Measurements from ENCODE around the gene LAIR2.

Gene LAIR2, protein sequence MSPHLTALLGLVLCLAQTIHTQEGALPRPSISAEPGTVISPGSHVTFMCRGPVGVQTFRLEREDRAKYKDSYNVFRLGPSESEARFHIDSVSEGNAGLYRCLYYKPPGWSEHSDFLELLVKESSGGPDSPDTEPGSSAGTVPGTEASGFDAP

DNA sequence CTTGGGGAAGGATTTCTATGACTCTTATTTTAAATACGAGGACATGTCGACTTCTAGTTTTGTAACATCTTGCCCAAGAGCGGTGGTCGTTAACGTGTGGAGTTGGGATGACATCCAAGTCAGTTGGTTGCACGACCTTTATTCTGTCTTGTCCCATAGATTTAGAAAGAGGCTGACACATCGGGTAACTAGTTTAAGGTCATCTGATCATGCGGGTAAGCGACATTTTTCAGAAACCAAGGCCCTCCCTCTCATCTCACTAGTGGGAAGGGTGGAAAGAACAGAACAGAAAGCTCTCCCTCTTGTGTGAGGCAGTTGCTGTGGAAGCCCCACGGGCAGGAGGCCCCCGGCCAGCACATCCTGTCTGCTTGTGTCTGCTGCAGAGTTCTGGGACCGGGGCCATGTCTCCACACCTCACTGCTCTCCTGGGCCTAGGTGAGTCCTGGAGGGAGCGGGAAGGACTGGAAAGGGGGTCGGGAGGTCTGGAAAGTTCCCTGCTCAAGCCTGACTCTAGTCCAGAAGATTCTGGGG is at the start of gene LAIR2:
TSS of gene LAIR2 (plus strand) at position 314 of the 531 bp plus-strand sequence. CDS start at position 402, 88 bp downstream.
- FAIRE-seq, result no peak

DNA sequence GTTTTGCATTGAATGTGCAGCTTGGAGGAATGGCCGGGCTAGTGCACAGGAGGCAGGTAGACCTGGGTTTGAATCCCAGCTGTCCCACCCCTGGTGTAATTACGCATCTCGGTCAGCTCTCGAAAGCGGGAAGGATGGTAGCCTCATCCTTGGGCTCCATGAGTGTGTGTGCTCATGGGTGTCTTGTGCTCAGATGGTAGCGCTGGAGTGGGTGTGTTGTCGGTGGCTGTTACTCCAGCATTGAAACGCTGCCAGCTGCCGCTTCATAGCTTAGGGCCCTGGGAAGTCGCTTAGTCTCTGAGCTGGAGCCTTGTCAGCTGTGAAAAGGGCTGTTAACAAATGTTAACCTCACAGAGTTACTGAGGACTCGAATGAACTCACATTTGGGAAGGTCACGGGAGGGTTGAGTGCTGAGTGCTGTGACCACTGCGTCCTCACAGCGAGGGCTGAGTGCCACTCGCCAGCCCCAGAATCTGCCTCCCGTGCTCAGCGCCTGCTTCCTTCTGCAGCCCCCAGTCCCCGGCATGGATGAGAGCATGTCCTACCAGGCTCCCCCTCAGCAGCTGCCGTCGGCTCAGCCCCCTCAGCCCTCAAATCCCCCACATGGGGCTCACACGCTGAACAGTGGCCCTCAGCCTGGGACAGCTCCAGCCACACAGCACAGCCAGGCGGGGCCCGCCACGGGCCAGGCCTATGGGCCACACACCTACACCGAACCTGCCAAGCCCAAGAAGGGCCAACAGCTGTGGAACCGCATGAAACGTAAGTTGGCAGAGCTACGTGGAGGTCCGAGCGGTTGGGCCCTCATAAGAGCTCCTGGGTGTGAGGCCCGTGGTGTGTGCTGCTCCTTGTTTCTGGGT is 48.5 kb upstream of the LAIR2 start:
- FAIRE-seq, result no peak

DNA sequence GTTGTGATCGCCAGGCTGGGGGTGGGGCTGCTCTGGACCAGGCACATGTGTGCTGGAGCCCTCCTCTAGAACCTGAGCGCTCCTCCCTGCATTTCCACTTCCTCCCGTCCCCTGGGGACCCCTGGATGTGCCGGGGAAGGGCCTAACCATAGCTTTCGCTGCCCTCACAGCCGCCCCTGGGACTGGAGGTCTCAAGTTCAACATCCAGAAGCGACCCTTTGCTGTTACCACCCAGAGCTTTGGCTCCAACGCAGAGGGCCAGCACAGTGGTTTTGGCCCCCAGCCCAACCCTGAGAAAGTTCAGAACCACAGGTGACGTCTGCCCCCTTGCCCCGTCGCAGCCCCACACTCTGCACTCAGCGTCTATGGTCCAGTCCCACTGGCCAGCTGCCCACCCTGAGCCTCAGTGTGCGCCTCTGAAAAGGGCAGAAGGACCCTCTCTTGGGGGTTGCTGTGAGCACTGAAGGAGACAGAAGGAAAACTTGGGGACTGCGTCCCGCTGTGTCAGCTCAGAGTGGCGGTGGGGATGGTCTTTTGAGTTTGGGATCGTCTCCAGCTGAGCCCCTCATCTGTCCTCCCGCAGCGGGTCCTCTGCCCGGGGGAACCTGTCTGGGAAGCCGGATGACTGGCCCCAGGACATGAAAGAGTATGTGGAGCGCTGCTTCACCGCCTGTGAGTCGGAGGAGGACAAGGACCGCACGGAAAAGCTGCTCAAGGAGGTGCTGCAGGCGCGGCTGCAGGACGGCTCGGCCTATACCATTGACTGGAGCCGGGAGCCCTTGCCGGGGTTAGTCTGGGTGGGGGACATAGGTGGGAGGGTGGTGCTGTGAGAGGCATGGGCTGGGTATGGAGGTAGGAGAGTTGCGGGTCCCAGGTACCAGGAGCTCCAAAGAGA is 47.6 kb upstream of the LAIR2 start:
- no peak for FAIRE-seq

DNA sequence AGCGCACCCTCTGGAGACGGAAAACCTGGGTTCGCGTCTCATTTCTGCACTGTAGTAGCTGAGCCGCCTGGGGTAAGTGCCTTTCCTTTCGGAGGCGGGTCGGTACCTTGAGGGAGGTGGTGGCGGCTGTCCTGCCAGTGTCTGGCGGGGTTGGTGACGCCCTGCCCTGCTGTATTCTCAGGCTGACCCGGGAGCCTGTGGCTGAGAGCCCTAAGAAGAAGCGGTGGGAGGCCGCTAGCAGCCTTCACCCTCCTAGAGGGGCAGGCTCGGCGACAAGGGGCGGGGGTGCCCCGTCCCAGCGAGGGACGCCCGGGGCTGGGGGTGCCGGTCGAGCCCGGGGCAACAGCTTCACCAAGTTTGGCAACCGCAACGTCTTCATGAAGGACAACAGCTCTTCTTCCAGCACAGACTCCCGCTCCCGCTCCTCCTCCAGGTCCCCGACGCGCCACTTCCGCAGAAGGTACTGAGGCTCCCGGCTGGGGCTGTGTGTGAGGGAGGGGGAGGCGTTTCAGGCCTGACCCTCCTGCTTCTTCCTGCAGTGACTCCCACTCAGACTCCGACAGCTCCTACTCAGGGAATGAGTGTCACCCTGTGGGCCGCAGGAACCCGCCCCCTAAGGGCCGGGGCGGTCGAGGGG is 46.7 kb upstream of the LAIR2 start:
- FAIRE-seq, result no peak

DNA sequence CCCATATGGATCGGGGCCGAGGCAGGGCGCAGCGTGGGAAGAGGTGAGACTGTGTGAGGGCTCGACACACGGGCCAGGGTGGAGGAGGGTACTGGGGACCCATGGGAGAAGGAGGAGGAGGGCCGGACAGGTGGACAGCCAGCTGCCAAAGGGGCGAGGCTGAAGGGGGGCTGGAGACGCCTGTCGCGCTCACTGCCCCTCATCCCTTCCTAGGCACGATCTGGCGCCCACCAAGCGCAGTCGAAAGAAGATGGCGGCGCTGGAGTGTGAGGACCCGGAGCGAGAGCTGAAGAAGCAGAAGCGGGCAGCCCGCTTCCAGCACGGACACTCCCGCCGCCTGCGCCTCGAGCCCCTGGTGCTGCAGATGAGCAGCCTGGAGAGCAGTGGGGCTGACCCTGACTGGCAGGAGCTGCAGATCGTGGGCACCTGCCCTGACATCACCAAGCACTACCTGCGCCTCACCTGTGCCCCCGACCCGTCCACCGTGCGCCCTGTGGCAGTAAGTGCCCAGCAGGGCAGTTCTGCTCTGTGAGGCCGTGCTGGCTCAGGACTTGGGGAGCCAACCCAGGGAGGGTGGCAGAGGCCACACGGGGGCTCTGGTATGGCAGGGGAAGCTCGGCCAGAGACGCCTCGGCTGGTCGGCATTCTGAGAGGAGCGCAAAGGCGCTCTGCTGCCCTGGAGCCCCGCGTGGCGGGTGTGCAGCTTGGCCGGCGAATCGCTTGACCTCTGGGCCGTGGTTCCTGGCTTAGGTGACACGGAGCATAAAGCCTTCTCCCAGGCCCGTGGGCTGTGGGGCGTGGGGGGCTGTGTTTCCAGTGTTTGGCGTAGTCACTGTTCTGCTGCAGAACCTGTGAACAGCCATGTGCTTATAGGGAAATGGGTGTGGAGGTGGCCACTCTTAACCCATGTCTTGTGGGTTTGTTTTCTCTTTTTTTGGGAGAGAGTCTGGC is 45.9 kb upstream of the LAIR2 start:
- FAIRE-seq, result no peak

DNA sequence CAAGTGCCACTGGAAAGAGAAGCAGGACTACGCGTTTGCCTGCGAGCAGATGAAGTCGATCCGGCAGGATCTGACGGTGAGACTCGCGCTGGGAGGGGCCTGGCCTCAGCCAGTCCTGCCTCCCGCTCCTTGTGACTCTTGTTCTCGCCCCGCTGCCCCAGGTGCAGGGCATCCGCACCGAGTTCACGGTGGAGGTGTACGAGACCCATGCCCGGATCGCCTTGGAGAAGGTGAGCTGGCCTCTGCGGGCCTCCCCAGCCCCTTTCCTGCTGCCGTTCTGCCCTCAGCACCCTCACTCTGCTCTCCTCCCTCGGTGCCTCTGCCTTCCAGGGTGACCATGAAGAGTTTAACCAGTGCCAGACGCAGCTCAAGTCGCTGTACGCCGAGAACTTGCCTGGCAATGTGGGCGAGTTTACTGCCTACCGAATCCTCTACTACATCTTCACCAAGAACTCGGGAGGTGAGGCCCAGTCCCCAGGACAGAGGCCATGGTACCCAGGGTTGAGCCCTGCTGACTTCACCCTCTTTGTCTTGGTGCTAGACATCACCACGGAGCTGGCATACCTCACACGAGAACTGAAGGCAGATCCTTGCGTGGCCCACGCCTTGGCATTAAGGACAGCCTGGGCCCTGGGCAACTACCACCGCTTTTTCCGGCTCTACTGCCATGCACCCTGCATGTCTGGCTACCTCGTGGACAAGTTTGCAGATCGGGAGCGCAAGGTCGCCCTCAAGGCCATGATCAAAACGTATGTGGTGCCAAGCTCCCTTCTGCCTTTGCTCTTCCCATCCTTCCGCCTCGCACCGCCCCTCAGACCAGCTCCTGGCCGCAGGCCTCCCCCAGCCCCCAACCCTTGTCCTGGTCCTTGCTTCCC is 44.6 kb upstream of the LAIR2 start:
- FAIRE-seq, result no peak

DNA sequence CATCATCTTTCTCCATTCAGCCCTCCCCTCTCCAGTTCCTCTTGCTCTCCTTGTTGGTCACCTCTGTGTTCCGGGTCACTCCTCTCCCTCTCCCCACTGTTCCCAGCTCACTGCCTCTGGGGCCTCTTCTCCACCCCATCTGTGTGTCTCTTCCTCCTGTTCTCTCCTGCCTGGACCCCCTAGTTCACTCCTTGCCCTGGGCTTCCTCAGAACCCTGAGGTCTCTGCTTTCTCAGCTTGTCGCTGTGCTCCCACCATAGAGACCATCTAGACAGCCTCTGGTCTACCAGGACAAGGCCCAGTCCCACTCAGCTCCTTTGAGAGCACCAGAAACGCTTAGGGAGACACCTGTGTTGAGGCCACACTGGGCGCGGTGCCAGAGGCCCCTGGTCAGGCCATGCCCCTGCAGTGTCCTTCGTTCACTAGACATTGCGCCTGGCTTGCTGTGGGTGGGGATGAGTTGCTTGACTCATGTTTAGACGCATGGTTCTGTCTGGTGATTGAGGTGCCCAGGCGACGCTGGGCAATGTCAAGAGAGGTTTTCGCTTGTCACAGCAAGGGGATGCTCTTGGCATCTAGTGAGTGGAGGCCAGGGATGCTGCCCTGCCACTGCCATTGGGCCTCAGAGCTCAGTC is 43.9 kb upstream of the LAIR2 start:
- FAIRE-seq, result no peak

DNA sequence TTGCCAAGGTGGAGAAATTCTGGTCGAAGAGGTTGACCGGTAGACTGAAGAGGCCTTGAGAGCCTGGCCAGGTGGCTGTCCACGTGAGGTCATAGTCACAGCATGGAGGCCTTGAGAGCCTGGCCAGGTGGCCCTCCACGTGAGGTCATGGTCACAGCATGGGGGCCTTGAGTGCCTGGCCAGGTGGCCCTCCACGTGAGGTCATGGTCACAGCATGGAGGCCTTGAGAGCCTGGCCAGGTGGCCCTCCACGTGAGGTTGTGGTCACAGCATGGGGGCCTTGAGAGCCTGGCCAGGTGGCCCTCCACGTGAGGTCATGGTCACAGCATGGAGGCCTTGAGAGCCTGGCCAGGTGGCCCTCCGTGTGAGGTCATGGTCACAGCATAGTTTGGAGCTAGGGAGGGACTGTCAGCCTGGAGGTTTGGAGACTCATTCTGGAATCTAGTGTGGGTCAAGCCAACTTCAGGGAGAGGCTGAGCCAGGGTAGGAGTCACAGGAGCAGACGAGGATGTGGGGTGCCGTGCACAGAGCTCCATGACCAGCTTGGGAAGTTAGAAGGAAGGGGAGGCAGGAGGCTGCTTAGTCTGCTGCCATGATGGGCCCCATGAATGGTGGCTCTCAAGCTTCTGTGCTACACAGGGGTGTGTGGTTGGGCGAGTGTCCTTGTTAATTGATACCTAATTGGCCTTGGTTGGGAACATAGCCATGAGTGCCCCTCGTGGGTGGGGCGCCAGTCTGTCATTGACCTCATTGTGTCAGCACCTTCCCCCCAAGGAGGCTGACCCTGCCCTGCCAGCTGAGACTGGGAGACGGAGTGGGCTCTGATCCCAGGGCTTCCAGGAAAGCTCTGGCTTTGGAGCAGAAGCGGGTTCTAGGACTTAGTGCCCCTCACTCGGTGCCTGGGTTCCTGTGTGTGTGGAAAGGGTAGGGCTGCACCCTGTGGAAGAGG is 43.1 kb upstream of the LAIR2 start:
- no peak for FAIRE-seq

DNA sequence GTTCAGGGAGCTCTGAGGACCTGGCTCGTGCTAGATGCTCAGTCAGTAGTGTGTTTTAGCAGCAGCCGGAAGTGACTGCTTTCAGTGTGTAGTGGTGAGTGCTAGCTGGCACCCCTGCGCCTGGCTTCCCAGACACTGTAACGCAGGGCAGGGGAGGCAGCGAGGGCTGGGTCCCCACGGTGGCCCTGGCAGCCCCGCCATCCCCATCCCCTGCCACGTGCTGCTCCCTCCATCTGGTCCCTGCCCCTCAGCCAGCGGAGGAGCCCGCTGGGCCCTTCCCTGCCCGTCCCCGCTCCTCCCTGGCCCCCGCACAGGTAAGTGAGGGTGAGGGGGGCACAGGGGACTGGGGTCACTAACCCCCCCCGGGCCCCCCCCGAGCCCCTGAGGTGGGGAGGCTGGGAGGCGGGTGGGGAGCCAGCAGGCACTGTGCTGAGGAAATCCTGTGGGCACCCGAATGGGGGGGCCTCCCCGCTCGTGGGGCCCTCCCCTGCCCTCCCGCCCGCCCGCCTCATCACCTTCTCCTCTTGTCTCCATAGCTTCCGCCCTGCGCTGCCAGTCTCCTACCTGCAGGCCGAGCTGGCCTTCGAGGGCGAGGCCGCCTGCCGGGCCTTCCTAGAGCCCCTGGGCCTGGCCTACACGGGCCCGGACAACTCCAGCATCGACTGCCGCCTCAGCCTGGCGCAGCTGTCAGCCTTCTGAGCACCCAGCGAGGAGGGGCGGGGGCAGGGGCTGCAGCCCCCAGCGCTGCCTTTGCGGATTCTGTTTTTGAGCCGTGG is 42.2 kb upstream of the LAIR2 start:
- no peak for FAIRE-seq

DNA sequence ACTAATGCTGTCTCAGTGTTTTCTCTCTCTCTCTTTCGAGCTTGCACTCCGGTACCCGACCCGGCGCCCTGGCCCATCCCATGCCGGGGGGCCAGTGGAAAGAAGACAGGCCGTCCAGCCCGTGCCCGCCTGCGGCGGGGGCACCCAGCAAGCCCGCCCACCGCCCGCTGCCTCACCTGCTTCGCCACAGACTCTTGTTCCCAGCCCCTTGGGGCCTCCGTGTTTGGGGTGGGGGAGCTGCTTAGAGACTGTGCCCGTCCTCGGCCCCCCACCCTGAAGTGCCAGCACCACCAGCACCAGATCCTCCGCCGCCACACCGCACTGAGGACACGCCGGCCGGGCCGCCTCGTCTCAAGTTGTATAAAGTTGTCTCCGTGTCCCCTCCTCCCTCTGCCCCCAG is 41.4 kb upstream of the LAIR2 start:
- FAIRE-seq, result no peak

DNA sequence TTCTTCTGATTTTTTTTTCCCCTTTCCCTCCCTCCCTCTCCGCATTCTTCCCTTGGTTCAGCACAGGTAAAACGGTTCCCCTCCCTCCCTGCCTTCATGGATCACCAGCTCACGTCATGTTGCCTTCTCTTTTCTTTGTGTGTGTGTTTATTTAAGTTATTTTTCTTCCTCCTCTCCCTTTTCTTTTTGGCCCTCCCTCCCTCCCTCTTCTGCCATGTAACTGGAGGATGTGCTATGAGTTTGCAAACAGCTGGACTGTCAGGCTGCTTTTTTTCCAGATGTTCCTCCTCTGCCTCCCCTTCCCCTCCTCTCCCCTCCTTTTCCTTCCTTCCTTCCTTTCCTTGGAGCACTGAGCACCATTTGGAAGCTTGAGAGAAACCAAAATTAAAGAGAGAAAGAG is 41.0 kb upstream of the LAIR2 start:
- FAIRE-seq, result no peak

DNA sequence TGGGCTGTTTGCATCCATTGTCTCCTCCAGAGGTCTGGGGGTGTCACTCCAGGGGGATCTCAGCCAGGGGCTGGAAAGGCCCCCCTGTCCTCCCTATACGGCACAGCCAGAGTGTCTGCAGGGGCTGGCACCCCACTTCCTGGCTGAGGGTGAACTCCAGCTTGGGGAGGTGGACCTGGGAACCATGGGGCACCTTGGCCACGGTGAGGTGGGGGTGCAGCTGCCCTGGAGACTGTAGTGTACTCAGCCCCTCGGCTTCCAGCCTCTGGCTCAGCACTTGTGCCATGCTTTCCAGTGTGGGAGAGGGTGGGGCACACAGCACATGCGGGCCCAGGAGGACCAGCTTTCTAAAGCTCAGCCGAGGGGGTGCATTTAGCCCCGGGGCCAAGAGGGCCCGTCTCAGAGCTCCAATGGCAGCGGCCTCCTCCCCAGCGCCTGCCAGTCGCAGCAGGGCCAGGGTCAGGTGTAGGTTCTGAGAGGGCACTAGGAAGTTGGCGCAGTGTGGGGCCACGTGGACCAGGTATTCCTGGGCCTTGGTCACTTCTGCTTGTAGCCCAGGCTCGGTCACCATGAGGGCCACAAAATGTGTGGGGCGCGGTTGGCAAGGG is 40.5 kb upstream of the LAIR2 start:
- no peak for FAIRE-seq

DNA sequence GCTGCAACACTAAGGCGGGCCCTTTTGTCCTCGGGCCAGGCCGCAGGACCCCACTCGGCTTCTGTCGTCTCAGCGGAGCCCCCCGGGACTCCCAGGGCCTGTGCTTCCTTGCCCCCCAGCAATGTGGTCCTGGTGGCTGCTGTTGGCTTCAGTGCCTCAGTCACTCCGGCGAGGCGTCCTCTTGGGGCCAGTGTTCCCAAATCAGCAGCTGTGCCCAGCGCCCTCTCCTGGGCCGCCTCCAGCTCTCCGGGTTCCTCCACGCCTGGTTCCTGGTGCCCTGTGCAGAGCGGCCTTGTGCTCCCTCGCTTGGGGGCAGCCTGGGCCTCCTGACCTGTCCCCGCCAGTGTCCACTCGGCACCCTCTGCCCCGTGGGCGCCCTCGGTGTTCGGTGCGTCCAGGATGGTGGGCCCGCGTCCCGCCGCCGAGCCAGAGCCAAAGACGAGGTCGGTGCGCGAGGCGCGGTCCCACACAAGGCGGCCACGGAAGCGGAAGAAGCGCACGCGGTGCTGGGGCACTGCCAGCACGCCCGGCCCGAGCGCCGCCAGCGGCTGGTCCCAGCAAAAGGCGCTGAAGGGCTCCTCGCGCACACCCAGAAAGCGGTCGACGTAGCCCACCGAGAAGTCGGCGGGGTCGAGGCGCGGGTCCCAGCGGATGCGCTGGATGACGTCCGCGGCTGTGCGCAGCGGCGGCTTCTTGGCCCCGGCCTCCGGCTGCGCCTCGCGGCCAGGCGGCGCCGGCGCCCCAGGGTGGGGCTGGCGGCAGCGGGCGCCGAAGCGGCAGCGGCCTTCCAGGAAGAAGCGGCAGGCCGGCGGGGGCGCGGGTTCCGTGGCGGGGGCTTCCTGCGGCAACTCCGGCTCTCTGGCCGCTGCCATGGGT is 39.7 kb upstream of the LAIR2 start:
- no peak for FAIRE-seq

DNA sequence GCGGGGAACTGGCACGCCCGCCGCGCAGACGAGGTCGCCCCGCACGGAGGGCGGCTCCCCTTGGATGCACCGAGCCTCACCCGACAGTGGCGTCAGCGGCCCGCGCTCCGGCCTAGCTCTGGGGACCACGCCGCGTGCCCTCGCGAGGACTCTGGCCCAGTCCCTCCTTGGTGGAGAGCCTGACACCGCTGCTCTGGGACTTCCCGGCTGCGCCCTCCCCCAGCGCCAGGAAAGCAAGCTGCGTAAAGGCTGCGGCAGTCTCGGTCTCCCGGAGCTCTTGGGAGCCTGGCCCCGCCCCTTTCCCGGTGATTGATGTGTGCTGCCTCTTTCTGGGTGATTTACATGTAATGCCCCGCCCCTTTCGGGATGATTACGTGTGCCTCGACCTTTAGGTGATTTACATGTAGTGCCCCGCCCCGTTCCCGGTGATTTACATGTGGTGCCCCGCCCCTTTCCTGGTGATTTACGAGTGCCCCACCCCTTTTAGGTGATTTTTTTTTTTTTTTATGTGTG is 39.0 kb upstream of the LAIR2 start, which contains the start of gene LENG9:
TSS of gene LENG9 (minus strand) at position 248 of the 513 bp plus-strand sequence. CDS start 252 bp downstream, outside the sequence.
- FAIRE-seq, result no peak

DNA sequence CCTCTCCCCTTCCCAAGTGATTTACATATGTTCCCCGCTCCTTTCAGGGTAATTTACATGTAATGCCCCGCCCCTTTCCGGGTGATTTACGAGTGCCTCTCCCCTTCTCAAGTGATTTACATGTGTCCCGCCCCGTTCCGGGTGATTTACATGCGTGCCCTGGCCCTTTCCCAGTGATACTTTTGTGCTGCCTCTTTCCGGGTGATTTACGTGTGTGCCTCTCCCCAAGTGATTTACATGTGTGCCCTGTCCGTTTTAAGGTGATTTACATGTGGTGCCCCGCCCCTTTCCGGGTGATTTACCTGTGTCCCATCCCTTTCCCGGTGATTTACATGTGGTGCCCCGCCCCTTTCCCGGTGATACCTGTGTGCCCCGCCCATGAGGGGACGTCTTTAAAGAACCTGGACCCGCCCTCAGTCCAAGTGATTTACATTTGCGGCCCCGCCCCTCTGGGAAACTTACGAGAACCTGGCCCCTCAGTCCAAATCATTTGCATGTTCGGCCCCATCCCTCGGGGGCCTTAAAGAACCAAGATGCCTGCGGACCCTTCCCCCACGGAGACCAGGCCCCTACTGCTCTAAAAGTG is 38.5 kb upstream of the LAIR2 start:
- FAIRE-seq, result no peak
